ENCODE data around the gene MAN2A1. TPM values are rescaled to one million over a fixed set of nuclear protein-coding genes. Genes with fewer than 3 reads are reported as not detected.

Gene MAN2A1
- total RNA-seq, 1 experiment from 2014 or later: 78.0 TPM

GRCh38 chr5:109701792-109702191 lies 12.1 kb downstream of the MAN2A1 start:
- Histone ChIP-seq H2BK15ac (ENCODE audit: low read depth, low read length) (no peak overlapping the region), H2BK120ac (ENCODE audit: low read depth, low read length, poor library complexity, severe bottlenecking) (no peak overlapping the region), H3K4ac (ENCODE audit: low read depth, low read length) (no peak overlapping the region), H3K4me2 (ENCODE audit: insufficient read depth, insufficient read length, low read length) (no peak overlapping the region), H3K23me2 (ENCODE audit: insufficient read length, low read depth, low read length, poor library complexity, severe bottlenecking) (no peaks in the 10 kb centered on the region), H4K8ac (replicated peaks; ENCODE audit: insufficient read length, low read depth, low read length) (no peak overlapping the region), H4K20me1 (ENCODE audit: control insufficient read depth, insufficient read depth, insufficient read length) (no peaks in the 10 kb centered on the region), H3T11ph (ENCODE audit: low read length) (no peak overlapping the region), H3K79me1 (ENCODE audit: insufficient read depth, low read depth, low read length, poor library complexity, severe bottlenecking) (peaks cover 4% of the 10 kb centered on the region), H2AK5ac (ENCODE audit: insufficient read length, low read length) (no peak overlapping the region), H2BK20ac (ENCODE audit: low read depth, low read length, poor library complexity, severe bottlenecking) (no peak overlapping the region), H2BK12ac (ENCODE audit: insufficient read length, low read depth, low read length) (no peak overlapping the region), H3K9ac (ENCODE audit: extremely low read depth, insufficient read length, low read length) (no peak overlapping the region), H3K27me3 (ENCODE audit: insufficient read depth, low read length) (no peaks in the 10 kb centered on the region), H3K56ac (ENCODE audit: insufficient read length, low read depth, low read length) (no peak overlapping the region), H4K5ac (ENCODE audit: insufficient read length, low read depth, low read length) (no peak overlapping the region), H3K23ac (ENCODE audit: insufficient read length, low read depth, low read length) (no peak overlapping the region), H3K9me3 (ENCODE audit: control insufficient read depth, low read depth, low read length) (no peaks in the 10 kb centered on the region), H2BK5ac (ENCODE audit: insufficient read length, low read length) (no peak overlapping the region), H3K79me2 (ENCODE audit: insufficient read depth, low read length) (peaks cover 45% of the 10 kb centered on the region; the same call in 1 of the 2 replicates), H3K18ac (ENCODE audit: insufficient read length, low read depth, low read length) (no peak overlapping the region), H2AFZ (ENCODE audit: low read length) (no peak overlapping the region), H4K91ac (ENCODE audit: insufficient read length, low read depth, low read length) (no peak overlapping the region), H3K14ac (ENCODE audit: insufficient read depth, low read length) (no peak overlapping the region), H3K27ac (ENCODE audit: insufficient read length, low read depth, low read length) (no peak overlapping the region), H3K4me1 (ENCODE audit: insufficient read depth, low read length) (peaks cover 17% of the 10 kb centered on the region; the same call in 1 of the 2 replicates)
- no peaks in the 10 kb centered on the region for H3K9me3 Mint-ChIP-seq
- no peak overlapping the region for H3K4me3 Mint-ChIP-seq
- WGBS (ENCODE audit: extremely low coverage, insufficient read length, low lambda C conversion rate): no CpG with 5 or more reads among the region's 2 CpGs
- H3K27ac Mint-ChIP-seq: peak overlapping the region in 2 of 3 experiments; percentile 24 to 72; a peak in 5 of 7 replicates
- H3K27me3 Mint-ChIP-seq (ENCODE audit: low read depth): no peaks in the 10 kb centered on the region
- no peak for TF ChIP-seq CTCF (conservative IDR thresholded peaks at IDR 0.05)
- peaks cover 9 to 17% (median 16%) of the 10 kb centered on the region in 3 experiments; a peak in 6 of 7 replicates for H3K36me3 Mint-ChIP-seq (ENCODE audit: insufficient read depth in 1 of 3, low read depth in 3 of 3)
- no peak for DNase-seq
- H3K4me1 Mint-ChIP-seq: peaks cover 71 to 80% of the 10 kb centered on the region in 2 experiments

Data from H9 (cell line).